Activated naive CD8-positive, alpha-beta T cell (primary cell): ENCODE data around the gene TMA7B.

Experiments used
- H3K27ac Mint-ChIP-seq: one replicate; pipeline ENCODE4 v1.8.0; 2021; ENCODE audit warnings: mixed read lengths
- H3K27me3 Mint-ChIP-seq: one replicate; pipeline ENCODE4 v1.8.0; 2021; ENCODE audit warnings: mixed read lengths
- H3K36me3 Mint-ChIP-seq: one replicate; pipeline ENCODE4 v1.8.0; 2021; ENCODE audit warnings: mixed read lengths
- H3K4me1 Mint-ChIP-seq: one replicate; pipeline ENCODE4 v1.8.0; 2021; ENCODE audit warnings: low read depth, mixed read lengths
- H3K4me3 Mint-ChIP-seq: one replicate; pipeline ENCODE4 v1.8.0; 2021; ENCODE audit warnings: mild to moderate bottlenecking, mixed read lengths
- H3K9me3 Mint-ChIP-seq: one replicate; pipeline ENCODE4 v1.8.0; 2021; ENCODE audit warnings: low read depth, mixed read lengths

TMA7B gene

DNA sequence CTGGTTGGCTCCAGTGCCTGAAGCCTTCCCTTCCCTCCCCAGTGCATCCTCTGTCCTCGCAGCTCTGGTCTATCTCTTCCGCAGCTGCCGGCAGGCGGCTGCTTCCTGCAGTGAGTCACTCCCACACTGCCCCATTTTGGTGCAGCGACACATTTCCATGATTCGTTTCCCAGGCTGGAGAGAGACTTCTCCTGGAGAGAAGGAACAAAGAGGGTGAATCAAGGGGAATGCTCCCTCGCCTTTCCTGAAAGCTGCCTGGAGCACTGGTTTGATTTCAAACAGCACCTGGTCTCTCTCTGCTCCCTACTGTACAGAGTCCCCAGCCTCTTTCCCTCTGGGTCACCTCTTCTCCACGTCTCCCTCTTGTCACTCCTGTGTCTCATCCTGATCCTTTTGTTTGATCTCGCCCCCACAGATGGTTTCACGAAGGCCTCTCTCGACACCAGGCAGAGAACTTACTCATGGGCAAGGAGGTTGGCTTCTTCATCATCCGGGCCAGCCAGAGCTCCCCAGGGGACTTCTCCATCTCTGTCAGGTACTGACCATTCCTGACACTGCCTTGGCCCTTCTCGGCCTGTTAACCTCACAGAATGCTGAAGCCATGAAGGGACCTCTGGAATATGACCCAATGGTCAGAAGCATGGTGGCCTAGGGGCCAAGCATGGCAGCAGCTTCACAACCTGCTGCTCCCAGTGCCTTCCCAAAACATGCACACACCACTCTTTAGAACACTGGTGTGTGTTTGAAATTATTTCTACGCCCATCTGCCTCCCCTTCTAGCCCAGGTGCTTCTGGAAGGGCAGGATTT is at the start of gene TMA7B:
TSS of gene TMA7B (plus strand) at position 758 of the 808 bp plus-strand sequence. CDS start 3,978 bp downstream, outside the sequence.
- Mint-ChIP-seq H3K9me3 (no peaks in the 10 kb centered on the region), H3K4me3 (peak within 1 kb of the TSS; percentile 83), H3K27ac (peak within 1 kb of the TSS; percentile 96), H3K27me3 (no peaks in the 10 kb centered on the region), H3K4me1 (peaks cover 82% of the 10 kb centered on the region), H3K36me3 (peaks cover 32% of the 10 kb centered on the region)

DNA sequence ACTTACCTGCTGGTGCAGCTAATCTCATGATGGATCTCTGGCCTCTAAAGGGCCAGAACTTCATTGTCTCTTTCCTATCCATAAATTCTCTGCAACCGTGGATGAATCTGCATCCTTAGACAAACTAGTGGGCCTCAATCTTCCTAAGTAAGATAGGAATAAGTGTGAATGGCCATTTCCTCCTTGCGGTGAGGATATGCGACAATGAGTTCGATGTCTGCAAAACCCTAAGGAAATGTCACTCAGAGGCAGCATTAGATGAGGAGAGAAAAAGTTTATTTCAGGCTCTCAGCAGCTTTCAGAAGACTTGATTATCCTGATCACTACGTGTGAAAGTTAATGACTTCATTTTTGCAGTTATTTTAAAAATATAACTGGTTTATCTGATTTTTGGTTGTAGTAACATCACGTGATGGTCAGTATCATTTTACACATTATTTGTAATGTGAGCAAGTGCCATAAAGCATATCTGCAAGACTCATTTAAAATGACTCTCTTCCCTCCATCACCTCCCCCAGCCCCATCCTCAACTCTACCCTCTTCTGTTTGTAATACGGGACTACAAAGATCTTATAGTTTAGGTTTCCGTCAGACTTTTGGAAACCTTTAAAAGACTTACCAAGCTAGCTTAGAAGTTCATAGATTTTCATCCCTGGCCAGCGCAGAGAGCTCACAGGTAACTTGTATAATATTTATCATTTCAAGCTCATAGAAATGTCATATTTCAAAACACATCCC is 49.2 kb upstream of the TMA7B start:
- Mint-ChIP-seq H3K4me3 (peak overlapping the region; percentile 88), H3K36me3 (peaks cover 6% of the 10 kb centered on the region), H3K27ac (peak overlapping the region; percentile 99), H3K9me3 (no peaks in the 10 kb centered on the region), H3K4me1 (peaks cover 90% of the 10 kb centered on the region), H3K27me3 (no peaks in the 10 kb centered on the region)

DNA sequence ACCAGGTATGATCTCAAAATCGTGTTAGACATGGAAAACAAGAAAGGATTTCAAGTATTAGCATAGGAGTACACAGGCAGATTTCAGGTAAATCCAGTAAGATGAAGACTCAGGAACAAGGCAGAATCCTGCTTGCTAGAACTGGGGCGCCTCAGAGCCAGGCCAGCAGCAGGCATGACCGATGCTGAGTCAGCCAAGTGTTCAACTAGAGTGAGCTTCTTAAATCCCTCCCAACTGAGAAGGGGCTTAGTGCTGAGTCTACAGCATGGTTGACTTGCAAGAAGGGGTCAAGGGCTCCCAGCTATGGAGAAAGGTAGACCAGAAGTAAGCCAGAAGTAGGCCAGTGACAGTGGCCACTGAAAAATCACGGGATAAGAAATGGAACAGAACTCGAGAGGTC is 46.9 kb upstream of the TMA7B start:
- peaks cover 6% of the 10 kb centered on the region for H3K36me3 Mint-ChIP-seq
- H3K4me1 Mint-ChIP-seq: peaks cover 95% of the 10 kb centered on the region
- no peaks in the 10 kb centered on the region for H3K27me3 Mint-ChIP-seq
- peak overlapping the region; percentile 88 for H3K4me3 Mint-ChIP-seq
- H3K27ac Mint-ChIP-seq: peak overlapping the region; percentile 99
- no peaks in the 10 kb centered on the region for H3K9me3 Mint-ChIP-seq

DNA sequence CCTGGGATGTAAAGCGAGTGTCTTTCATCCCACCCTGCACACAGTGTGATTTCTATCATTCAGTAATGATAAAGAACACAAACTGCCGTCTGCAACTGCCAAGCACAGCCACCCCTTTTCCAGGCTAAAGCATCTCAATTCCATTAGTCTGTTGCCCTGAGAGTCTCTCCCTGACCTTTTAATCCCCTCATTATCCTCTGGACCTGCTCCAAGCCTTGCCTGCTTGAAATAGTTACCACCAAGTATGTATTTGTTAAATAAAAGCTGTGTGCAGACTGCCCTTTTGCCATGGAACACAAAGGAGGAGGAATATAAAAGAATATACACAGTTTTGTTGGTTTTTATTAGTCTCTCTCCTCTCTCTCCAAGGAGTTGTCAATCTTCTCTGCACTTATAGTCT is 46.3 kb upstream of the TMA7B start:
- Mint-ChIP-seq H3K27ac (peak overlapping the region; percentile 99), H3K4me1 (peaks cover 95% of the 10 kb centered on the region), H3K9me3 (no peaks in the 10 kb centered on the region), H3K27me3 (no peaks in the 10 kb centered on the region), H3K4me3 (peak overlapping the region; percentile 88), H3K36me3 (peaks cover 6% of the 10 kb centered on the region)

DNA sequence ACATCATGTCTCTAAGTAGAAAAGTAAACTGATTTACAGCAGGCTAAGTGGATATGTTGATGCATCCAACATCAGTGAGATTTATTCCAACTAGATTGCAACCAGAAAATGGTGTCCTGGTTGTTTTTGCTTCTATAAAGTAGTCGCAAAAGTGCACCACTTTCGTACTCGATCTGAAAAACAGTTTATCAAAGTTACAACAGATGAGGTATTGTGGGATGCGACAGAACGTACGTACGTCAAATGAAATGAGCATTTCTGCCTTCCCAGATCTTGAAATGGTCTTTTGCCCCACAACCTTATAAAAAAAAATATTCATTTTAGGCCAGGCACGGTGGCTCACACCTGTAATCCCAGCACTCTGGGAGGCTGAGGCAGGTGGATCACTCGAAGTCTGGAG is 45.6 kb upstream of the TMA7B start:
- no peaks in the 10 kb centered on the region for H3K27me3 Mint-ChIP-seq
- no peaks in the 10 kb centered on the region for H3K9me3 Mint-ChIP-seq
- peaks cover 93% of the 10 kb centered on the region for H3K4me1 Mint-ChIP-seq
- H3K27ac Mint-ChIP-seq: peak overlapping the region; percentile 99
- H3K4me3 Mint-ChIP-seq: peak overlapping the region; percentile 88
- peaks cover 6% of the 10 kb centered on the region for H3K36me3 Mint-ChIP-seq

DNA sequence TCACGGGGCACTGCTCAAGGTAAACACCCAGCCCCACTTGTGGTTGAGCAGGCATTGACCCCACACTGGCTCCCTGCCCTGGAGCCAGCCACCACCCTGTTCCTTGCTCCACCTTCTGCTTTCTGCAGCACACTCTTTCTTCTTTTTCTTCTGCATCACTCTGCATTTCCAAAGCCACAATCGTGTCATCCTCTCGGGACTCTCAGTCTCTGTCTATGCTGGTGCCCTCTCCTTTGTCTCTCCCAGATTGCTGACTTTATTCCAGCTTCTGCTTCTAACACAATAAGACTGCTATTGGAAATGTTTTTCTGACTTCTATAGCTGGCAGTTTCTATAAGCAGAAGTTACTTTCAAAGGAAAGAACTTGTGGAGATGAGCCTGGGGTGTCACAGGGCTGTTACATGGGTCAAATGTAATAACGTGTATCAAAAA is 44.9 kb upstream of the TMA7B start:
- Mint-ChIP-seq H3K27me3 (no peaks in the 10 kb centered on the region), H3K4me3 (peak overlapping the region; percentile 85), H3K9me3 (no peaks in the 10 kb centered on the region), H3K27ac (peak overlapping the region; percentile 99), H3K4me1 (peaks cover 93% of the 10 kb centered on the region), H3K36me3 (peaks cover 4% of the 10 kb centered on the region)

DNA sequence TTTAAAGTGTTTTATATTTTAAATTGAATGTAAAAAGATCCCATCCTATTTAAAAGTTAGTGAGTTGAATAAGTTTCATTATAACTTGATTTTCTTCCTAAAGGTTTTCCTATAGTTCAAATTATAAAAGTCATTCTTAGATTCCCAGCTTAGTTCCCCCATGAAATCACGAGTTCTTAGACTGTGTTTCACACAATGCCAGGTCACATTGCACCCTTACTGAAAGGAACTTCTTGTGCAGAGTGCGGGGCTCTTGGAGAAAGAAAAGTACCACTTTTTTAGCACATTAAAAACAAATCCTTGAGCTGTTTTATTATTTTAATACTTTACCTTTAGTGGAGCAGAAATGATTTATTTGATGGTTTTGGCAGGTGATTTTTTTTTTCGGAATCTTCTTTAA is 43.7 kb upstream of the TMA7B start:
- Mint-ChIP-seq H3K27me3 (no peaks in the 10 kb centered on the region), H3K4me3 (peak overlapping the region; percentile 85), H3K27ac (peak overlapping the region; percentile 99), H3K9me3 (no peaks in the 10 kb centered on the region), H3K36me3 (peaks cover 4% of the 10 kb centered on the region), H3K4me1 (peaks cover 93% of the 10 kb centered on the region)

DNA sequence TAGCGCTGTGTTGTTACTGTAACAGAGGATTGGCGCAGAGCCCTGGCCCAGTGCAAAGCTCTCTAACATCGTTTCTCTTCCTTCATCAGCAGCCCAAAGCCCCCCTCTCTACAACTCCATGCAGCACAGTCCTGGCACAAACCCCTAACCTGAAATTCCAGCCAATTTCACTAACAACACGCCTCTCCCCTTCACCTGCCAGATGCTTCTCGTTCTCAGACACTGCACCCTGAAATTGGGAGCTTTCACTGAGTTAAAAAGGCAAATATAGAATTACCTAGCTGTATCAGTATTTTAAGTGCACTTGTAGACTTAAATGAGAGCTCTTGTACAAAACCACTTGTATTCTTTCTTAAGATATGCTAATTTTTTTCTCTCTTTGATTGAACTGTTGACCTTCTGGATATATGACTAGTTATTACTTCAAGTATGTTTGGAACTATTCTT is 43.0 kb upstream of the TMA7B start:
- peak overlapping the region; percentile 99 for H3K27ac Mint-ChIP-seq
- H3K4me1 Mint-ChIP-seq: peaks cover 92% of the 10 kb centered on the region
- peaks cover 8% of the 10 kb centered on the region for H3K36me3 Mint-ChIP-seq
- no peaks in the 10 kb centered on the region for H3K27me3 Mint-ChIP-seq
- peak overlapping the region; percentile 89 for H3K4me3 Mint-ChIP-seq
- no peaks in the 10 kb centered on the region for H3K9me3 Mint-ChIP-seq

DNA sequence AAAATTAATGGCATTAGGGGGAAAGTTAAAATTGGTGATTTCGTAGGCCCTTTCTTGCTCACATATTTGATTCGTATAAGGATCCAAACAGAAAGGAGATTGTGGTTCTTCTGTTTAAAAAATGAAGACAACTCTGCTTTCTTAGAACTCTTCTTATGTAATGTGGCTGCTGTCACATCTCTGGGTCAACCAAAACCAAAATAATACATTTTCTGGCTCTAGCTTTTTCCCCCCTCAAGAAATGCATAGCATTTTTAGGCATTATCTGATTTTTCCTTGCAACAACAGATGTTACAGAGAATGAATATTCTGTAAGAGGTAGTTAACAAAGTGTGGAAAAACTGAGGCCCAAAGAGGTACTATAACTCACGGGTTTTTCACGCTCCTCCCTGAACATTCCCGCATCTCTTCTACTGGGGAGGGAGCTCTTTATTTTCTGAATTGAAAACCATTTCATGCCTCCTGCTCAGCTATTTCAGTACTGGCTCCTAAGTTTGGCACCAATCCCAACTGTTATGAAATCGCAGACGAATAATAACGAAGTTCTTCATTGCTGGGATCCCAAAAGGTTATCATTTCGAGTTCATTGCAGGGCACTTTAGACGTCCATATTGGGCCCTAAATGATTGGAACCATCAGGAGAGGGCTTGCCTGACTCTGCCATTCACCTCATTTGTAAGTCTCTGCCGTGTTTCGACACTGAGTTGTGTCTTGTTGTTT is 42.3 kb upstream of the TMA7B start:
- Mint-ChIP-seq H3K36me3 (peaks cover 10% of the 10 kb centered on the region), H3K9me3 (no peaks in the 10 kb centered on the region), H3K27me3 (no peaks in the 10 kb centered on the region), H3K4me3 (peak overlapping the region; percentile 89), H3K4me1 (peaks cover 91% of the 10 kb centered on the region), H3K27ac (peak overlapping the region; percentile 99)

DNA sequence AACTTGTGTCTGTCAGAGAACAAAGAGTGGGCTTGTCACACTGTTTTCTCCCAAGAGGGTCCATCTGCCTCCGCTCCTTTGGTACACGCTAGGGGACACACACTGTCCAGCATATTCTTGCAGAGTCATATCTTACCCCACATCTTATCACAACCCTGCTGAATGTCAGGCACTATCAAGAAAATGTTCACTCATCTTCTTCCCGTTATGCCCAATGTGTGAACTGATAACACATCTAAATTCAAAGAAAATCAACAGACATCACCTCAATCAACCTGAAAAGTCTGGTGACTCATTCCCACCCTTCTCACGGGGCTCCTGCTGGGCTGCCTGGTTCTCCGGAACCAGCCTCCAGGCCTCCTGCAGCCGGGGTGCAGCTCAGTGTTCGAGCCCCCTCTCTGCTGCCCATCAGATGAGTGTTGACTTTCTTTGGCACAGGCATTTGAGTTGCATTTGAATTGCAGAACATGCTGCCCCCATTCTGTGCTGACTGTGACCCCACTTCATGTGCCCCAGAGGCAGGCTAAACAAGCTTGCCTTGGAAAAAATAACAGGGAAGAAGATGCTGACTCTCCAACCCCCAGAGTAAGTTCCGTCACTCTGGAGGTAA is 40.0 kb upstream of the TMA7B start:
- no peaks in the 10 kb centered on the region for H3K27me3 Mint-ChIP-seq
- peaks cover 10% of the 10 kb centered on the region for H3K36me3 Mint-ChIP-seq
- H3K9me3 Mint-ChIP-seq: no peaks in the 10 kb centered on the region
- peaks cover 94% of the 10 kb centered on the region for H3K4me1 Mint-ChIP-seq
- H3K27ac Mint-ChIP-seq: no peak overlapping the region
- H3K4me3 Mint-ChIP-seq: peak overlapping the region; percentile 62

DNA sequence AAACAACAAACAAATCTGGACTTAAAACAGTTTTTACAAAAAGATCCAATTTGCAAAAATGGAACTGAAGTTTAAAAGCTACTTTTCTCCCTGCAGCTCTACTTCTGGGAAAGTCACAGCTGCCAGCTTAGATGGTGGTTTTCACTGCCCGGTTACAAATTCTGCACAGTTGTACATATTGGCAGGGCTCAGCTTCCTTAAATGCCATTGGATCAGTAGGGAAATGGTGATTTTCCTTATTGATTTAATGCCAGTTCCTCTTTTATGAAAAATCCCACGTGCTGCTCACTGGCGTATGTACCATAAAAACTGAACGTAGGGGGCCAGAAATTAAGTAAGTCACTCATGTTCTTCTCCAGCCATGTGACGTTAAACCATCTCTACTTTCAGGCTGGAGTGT is 36.5 kb upstream of the TMA7B start:
- Mint-ChIP-seq H3K4me1 (peaks cover 75% of the 10 kb centered on the region), H3K36me3 (peaks cover 10% of the 10 kb centered on the region), H3K27ac (no peak overlapping the region), H3K4me3 (no peak overlapping the region), H3K27me3 (no peaks in the 10 kb centered on the region), H3K9me3 (no peaks in the 10 kb centered on the region)

DNA sequence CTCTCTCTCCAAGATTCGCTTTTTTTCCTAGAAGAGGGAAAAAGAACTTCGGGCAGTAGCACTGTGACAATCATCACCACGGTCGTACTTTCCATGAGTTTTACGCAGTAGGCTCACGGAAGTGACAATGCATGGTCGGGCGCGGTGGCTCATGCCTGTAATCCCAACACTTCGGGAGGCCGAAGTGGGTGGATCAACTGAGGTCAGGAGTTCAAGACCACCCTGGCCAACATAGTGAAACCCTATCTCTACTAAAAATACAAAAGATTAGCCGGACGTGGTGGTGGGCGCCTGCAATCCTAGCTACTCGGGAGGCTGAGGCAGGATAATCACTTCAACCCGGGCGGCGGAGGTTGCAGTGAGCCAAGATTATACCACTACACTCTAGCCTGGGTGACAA is 35.9 kb upstream of the TMA7B start:
- Mint-ChIP-seq H3K36me3 (peaks cover 10% of the 10 kb centered on the region), H3K9me3 (no peaks in the 10 kb centered on the region), H3K27me3 (no peaks in the 10 kb centered on the region), H3K4me3 (no peak overlapping the region), H3K4me1 (peaks cover 71% of the 10 kb centered on the region), H3K27ac (no peak overlapping the region)

DNA sequence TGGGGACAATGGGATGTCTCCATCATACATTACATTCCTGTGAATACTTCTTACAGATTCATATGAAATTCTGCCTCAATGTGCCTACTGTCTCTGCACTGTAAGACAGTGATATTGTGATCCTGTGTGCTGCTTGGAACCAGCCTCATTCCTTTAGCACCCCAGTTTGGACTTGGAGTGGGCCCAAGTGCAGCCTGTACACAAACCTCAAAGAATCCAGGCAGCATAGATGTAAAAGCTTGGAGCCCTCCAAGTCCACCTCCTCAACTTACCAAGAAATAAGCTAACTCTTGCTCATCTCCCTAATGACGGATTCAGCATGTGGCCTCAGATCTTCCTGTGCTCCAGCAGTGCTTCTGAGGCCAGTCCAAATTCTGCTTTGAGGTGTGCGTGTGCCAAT is 34.9 kb upstream of the TMA7B start:
- H3K36me3 Mint-ChIP-seq: peaks cover 7% of the 10 kb centered on the region
- no peaks in the 10 kb centered on the region for H3K27me3 Mint-ChIP-seq
- H3K4me3 Mint-ChIP-seq: no peak overlapping the region
- no peaks in the 10 kb centered on the region for H3K9me3 Mint-ChIP-seq
- no peak overlapping the region for H3K27ac Mint-ChIP-seq
- peaks cover 62% of the 10 kb centered on the region for H3K4me1 Mint-ChIP-seq

DNA sequence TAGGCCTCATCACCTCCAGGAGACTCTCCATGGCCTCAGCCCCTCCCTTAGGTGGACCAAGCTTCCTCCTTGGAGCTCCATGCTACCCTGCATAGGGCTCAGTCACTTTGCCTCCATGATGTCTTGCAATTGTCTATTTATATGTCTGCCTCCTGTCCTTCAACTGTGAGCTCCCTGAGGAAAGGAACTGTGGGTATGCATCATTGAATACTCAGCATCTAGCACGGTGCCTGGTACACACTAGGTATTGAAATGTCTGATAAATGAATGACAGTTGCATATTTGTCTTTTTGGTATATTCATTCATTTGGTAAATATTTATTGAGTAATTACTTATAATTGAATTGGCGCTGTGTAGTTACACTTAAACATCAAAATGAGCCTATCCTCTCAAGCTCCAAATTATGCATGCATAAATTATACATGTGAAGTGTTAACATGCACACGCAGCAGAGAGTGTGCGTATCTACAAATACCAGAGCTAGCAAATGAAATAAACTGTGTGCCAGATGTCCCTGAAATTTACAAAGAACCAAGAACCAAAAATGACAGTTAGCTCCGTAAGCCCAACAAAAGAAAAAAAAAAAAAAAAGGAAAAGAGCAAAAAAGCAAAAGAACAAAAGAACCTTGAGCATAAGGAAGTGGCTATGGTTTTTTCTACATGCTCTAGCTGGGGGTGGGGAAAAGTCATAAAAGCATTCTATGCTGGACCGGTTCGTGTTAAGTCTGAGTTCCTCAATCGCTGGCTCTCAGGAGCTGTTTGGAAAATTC is 34.1 kb upstream of the TMA7B start:
- H3K4me3 Mint-ChIP-seq: no peak overlapping the region
- H3K36me3 Mint-ChIP-seq: peaks cover 7% of the 10 kb centered on the region
- H3K9me3 Mint-ChIP-seq: no peaks in the 10 kb centered on the region
- no peak overlapping the region for H3K27ac Mint-ChIP-seq
- no peaks in the 10 kb centered on the region for H3K27me3 Mint-ChIP-seq
- H3K4me1 Mint-ChIP-seq: peaks cover 53% of the 10 kb centered on the region
